Panc1 (cell line): ENCODE data around the gene STAB2. TPM values are rescaled to one million over a fixed set of nuclear protein-coding genes. Genes with fewer than 3 reads are reported as not detected.

Experiments
- ATAC-seq: fragments of 200-7000 bp; cut with Tn5 transposase; 2 replicates; pipeline ENCODE4 v1.9.1; 2020; ENCODE audit warnings: mild to moderate bottlenecking, moderate library complexity
- BruUV-seq: library from RNA; stranded (reverse); fragments of 400-500 nt; replicated peaks from 2 replicates; lab custom pipeline; 2021; lab: Mats Ljungman, UMichigan
- CTCF ChIA-PET: fragments of 300-600 bp; sonication (Branson Sonifier 250); formaldehyde crosslinking; loops from one replicate; lab custom pipeline; 2022; ENCODE audit warnings: antibody characterized with exemption; lab: Charles Lee
- POLR2A ChIA-PET: fragments of 300-600 bp; sonication (Branson Sonifier 250); formaldehyde crosslinking; loops from one replicate; lab custom pipeline; 2022; ENCODE audit warnings: antibody characterized with exemption; lab: Charles Lee
- DNase-seq: peaks from one replicate; pipeline ENCODE4 v3.0.0-alpha.2; 2010; ENCODE audit warnings: low read depth, low spot score
- H3K27ac ChIP-seq: 2 replicates; pipeline ENCODE4 v1.5.1; 2011; ENCODE audit warnings: mild to moderate bottlenecking, low read length, inconsistent platforms
- H3K27me3 ChIP-seq: fragments of 200-500 bp; sonication (Bioruptor generic); 2 replicates; pipeline ENCODE4 v1.6.0; 2014; ENCODE audit warnings: low read length, inconsistent platforms; ENCODE audit not compliant: control insufficient read depth, insufficient read depth
- H3K36me3 ChIP-seq: fragments of 200-500 bp; sonication (Bioruptor generic); 2 replicates; pipeline ENCODE4 v1.5.1; 2014; ENCODE audit warnings: inconsistent platforms, mild to moderate bottlenecking, low read length, moderate library complexity; ENCODE audit not compliant: control insufficient read depth, insufficient read depth
- H3K4me1 ChIP-seq: 2 replicates; pipeline ENCODE4 v1.5.1; 2011; ENCODE audit warnings: inconsistent platforms, mild to moderate bottlenecking, low read length, moderate library complexity; ENCODE audit not compliant: control insufficient read depth, insufficient read depth
- H3K4me3 ChIP-seq, 2 experiments: 2 replicates each; pipeline ENCODE4 v1.5.1; 2011 to 2012; ENCODE audit warnings: low read depth in 2 of 2, low read length in 2 of 2, mild to moderate bottlenecking in 2 of 2, inconsistent platforms in 1 of 2, moderate library complexity in 1 of 2
- H3K9me3 ChIP-seq: fragments of 200-500 bp; sonication (Bioruptor generic); 2 replicates; pipeline ENCODE4 v1.5.1; 2014; ENCODE audit warnings: low read depth, mild to moderate bottlenecking, inconsistent platforms, low read length, moderate library complexity; ENCODE audit not compliant: control insufficient read depth, insufficient read depth
- POLR2AphosphoS5 ChIP-seq: IDR thresholded peaks from 2 replicates; pipeline ENCODE4 v1.6.1; 2012; ENCODE audit warnings: mild to moderate bottlenecking, low read depth, low read length, moderate library complexity
- SIN3A ChIP-seq: IDR thresholded peaks from 2 replicates; pipeline ENCODE4 v1.6.1; 2012; ENCODE audit warnings: low read depth, mild to moderate bottlenecking, low read length, moderate library complexity, borderline replicate concordance; ENCODE audit not compliant: insufficient read depth
- TCF7L2 ChIP-seq: IDR thresholded peaks from 2 replicates; pipeline ENCODE4 v1.6.1; 2011; ENCODE audit warnings: mild to moderate bottlenecking, low read depth, low read length, inconsistent platforms
- in situ Hi-C: cut with HindIII; loops from 2 replicates; pipeline ENCODE4 v1.10.0; 2016; ENCODE audit warnings: low sequenced_read_pairs, low pct_unique_long_range_greater_than_20kb
- intact Hi-C: fragments of 100-400 bp; cut with micrococcal nuclease; formaldehyde crosslinking; loops from one replicate; pipeline ENCODE4 v1.10.0; 2022; ENCODE audit not compliant: unreplicated experiment
- total RNA-seq: library from RNA; stranded (reverse); gene quantifications from one replicate; pipeline ENCODE4 v1.2.1, GENCODE V29; 2021; ENCODE audit not compliant: unreplicated experiment
- TF ChIP-seq, protein P1 (sequence below): fragments of 450-650 bp; IDR thresholded peaks from 2 replicates; pipeline ENCODE4 v1.5.1; 2017; ENCODE audit warnings: mild to moderate bottlenecking
- TF ChIP-seq, protein P2 (sequence below), 2 experiments: IDR thresholded peaks; 2 replicates each; pipeline ENCODE4 v1.6.1; 2011 to 2012; ENCODE audit warnings: low read depth in 2 of 2, control low read depth in 1 of 2, low read length in 1 of 2, mild to moderate bottlenecking in 1 of 2, moderate library complexity in 1 of 2; ENCODE audit not compliant: insufficient read depth in 1 of 2

The STAB2 gene
- total RNA-seq, 1 experiment from 2014 or later, result not detected

DNA sequence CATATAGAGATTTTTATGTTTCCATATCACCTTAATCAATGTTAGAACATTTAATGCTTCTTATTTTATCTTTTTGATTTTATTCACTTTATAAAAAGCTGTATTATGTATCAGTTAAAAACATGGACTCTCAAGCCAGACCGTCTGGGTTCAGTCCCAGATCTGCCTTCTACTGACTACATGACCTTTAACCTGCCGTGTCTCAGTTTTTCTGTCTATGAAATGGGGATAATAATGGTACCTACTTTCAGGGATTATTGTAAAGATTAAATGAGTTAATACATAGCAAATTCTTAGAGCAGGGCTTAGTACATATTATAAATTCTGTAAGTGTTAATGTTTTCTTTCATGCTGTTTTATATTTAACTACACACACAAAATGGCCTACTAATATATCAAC lies 50.4 kb downstream of the STAB2 start:
- Histone ChIP-seq H3K4me3 (no peak overlapping the region), H3K9me3 (no peaks in the 10 kb centered on the region), H3K27me3 (no peaks in the 10 kb centered on the region), H3K4me1 (no peaks in the 10 kb centered on the region), H3K27ac (no peak overlapping the region), H3K36me3 (no peaks in the 10 kb centered on the region)
- no peak for TF ChIP-seq POLR2AphosphoS5
- no peak for TF ChIP-seq TCF7L2
- TF ChIP-seq, protein P1, sequence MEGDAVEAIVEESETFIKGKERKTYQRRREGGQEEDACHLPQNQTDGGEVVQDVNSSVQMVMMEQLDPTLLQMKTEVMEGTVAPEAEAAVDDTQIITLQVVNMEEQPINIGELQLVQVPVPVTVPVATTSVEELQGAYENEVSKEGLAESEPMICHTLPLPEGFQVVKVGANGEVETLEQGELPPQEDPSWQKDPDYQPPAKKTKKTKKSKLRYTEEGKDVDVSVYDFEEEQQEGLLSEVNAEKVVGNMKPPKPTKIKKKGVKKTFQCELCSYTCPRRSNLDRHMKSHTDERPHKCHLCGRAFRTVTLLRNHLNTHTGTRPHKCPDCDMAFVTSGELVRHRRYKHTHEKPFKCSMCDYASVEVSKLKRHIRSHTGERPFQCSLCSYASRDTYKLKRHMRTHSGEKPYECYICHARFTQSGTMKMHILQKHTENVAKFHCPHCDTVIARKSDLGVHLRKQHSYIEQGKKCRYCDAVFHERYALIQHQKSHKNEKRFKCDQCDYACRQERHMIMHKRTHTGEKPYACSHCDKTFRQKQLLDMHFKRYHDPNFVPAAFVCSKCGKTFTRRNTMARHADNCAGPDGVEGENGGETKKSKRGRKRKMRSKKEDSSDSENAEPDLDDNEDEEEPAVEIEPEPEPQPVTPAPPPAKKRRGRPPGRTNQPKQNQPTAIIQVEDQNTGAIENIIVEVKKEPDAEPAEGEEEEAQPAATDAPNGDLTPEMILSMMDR, result no peak
- no peak for TF ChIP-seq SIN3A
- TF ChIP-seq, protein P2, sequence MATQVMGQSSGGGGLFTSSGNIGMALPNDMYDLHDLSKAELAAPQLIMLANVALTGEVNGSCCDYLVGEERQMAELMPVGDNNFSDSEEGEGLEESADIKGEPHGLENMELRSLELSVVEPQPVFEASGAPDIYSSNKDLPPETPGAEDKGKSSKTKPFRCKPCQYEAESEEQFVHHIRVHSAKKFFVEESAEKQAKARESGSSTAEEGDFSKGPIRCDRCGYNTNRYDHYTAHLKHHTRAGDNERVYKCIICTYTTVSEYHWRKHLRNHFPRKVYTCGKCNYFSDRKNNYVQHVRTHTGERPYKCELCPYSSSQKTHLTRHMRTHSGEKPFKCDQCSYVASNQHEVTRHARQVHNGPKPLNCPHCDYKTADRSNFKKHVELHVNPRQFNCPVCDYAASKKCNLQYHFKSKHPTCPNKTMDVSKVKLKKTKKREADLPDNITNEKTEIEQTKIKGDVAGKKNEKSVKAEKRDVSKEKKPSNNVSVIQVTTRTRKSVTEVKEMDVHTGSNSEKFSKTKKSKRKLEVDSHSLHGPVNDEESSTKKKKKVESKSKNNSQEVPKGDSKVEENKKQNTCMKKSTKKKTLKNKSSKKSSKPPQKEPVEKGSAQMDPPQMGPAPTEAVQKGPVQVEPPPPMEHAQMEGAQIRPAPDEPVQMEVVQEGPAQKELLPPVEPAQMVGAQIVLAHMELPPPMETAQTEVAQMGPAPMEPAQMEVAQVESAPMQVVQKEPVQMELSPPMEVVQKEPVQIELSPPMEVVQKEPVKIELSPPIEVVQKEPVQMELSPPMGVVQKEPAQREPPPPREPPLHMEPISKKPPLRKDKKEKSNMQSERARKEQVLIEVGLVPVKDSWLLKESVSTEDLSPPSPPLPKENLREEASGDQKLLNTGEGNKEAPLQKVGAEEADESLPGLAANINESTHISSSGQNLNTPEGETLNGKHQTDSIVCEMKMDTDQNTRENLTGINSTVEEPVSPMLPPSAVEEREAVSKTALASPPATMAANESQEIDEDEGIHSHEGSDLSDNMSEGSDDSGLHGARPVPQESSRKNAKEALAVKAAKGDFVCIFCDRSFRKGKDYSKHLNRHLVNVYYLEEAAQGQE (IDR thresholded peaks at IDR 0.05; ENCODE audit: insufficient read depth in 1 of 2, low read depth in 2 of 2, low read length in 1 of 2), result no peak
- in situ Hi-C loops, result no loop called here
- DNase-seq, result no peak
- intact Hi-C loops, result no loop called here
- CTCF ChIA-PET, result no interaction called here
- no TSS peak for BruUV-seq
- POLR2A ChIA-PET, result no interaction called here
- no peak for ATAC-seq

DNA sequence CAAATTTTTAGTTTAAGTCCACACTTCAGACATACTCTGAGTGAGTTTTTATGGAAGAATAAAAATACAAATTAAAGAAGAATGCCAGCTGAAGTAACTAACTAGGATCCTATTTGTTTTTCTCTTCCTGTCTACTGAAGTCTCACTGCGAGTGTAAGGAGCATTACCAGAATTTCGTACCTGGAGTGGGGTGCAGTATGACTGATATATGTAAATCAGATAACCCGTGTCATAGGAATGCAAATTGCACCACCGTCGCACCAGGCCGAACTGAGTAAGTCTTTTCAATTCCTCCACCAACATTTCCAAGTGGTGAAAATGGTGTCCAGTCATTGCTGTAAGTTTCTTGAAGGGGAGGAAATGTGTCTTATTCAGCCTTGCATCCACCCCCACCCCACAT lies 52.9 kb downstream of the STAB2 start:
- BruUV-seq, result no TSS peak
- in situ Hi-C loops, result no loop called here
- CTCF ChIA-PET, result no interaction called here
- no peak overlapping the region for H3K27ac ChIP-seq
- H3K36me3 ChIP-seq, result no peaks in the 10 kb centered on the region
- intact Hi-C loops, result no loop called here
- no peaks in the 10 kb centered on the region for H3K27me3 ChIP-seq
- TF ChIP-seq POLR2AphosphoS5, result no peak
- TF ChIP-seq, protein P1, result no peak
- no peak for TF ChIP-seq TCF7L2
- TF ChIP-seq, protein P2 (IDR thresholded peaks at IDR 0.05; ENCODE audit: insufficient read depth in 1 of 2, low read depth in 2 of 2, low read length in 1 of 2), result no peak
- no peak for TF ChIP-seq SIN3A
- POLR2A ChIA-PET, result no interaction called here
- H3K4me1 ChIP-seq, result no peaks in the 10 kb centered on the region
- H3K4me3 ChIP-seq, result no peak overlapping the region
- DNase-seq (no peak), ATAC-seq (no peak)
- no peaks in the 10 kb centered on the region for H3K9me3 ChIP-seq
